Measurements from ENCODE around the gene ANTKMT. TPM values are rescaled to one million over a fixed set of nuclear protein-coding genes. Genes with fewer than 3 reads are reported as not detected.

Gene ANTKMT
- polyA plus RNA-seq, 5 donors = 5.3 to 22.5 (median 10.8) TPM

DNA sequence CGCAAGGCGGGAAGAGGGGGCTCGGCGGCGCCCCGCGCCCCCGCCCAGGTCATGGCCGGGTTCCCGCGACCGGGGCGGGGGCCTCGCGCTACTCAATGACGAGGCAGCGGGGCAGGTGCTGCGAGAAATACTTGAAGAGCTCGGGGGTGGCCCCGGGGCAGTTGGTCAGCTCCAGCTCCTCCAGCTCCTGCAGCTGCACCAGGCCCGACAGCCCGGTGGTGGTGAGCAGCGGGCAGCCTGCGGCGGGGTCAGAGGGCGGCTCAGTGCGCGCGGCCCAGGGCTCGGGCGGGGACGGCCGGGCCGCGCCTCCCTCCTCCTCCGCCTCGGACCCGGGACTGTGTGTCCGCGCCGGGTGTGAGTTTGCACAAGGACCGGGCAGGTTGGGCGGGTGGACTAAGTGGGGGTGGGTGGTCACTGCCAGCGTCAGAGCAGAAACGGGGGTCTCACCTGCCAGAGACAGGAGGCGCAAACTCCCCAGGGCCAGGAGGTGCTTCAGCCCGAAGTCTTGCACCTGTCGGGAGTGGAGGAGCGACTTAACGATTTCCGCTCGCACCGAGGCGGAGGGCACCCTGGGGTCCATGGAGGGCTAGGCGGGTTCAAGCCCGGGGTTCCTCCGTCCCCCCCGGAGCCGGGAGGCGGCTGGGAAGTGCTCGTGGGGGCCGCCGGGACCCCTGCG is 26.6 kb upstream of the ANTKMT start:
- no peak for DNase-seq

DNA sequence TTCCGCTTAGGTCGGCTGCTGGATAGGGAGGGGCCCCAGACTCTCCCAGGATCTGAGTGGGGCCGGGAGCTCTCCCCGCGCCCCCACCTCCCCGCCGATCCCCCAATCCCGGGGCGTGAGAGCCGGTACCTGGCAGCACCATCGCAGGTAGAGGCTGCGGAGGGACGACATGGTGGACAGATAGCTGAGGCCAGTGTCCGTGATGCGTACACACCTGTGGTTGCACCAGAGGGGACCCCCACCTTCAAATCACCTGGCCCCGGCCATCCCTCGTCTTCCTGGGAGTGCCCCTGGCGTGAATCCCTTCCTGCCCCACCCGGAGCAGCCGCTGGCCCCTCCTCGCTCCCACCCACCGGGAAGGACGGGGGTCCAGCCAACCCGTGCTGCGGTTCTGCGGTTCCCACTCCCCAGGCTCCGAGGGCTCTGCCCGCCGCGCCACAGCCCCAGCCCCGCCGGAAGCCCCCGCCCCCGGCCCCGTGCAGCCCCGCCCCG is 26.0 kb upstream of the ANTKMT start:
- no peak for DNase-seq

DNA sequence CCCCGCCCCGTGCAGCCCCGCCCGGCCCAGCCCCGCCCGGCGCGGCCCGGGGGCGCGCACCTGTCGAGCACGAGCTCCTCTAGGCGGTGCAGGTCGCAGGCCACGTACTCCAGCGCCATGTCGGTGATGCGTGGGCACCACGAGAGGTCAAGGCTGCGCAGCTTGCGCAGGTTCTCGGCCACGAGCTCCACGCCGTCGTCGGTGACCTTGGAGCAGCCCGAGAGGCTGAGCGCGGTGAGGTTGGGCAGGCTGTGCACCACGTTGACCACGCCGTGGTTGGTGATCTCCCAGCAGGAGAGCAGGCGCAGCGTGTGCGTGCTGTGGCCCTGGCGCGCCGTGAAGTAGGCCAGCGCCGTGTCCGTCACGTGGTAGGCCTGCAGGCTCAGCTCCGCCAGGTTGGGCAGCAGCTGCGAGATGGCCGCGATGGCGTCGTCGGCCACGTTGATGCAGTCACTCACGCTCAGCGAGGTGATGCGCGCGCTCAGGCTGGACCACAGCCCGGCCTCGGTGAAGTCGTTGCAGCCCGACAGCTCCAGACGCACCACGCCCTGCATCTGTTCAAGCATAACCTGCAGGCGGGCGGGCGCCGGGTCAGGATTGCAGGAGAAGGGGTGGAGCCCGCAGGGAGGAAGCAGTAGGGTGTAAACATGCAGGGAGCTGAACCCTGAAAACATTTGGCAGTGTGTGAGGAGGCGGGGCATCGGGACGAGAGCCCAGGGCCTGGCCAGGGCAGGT is 25.4 kb upstream of the ANTKMT start:
- DNase-seq = no peak

DNA sequence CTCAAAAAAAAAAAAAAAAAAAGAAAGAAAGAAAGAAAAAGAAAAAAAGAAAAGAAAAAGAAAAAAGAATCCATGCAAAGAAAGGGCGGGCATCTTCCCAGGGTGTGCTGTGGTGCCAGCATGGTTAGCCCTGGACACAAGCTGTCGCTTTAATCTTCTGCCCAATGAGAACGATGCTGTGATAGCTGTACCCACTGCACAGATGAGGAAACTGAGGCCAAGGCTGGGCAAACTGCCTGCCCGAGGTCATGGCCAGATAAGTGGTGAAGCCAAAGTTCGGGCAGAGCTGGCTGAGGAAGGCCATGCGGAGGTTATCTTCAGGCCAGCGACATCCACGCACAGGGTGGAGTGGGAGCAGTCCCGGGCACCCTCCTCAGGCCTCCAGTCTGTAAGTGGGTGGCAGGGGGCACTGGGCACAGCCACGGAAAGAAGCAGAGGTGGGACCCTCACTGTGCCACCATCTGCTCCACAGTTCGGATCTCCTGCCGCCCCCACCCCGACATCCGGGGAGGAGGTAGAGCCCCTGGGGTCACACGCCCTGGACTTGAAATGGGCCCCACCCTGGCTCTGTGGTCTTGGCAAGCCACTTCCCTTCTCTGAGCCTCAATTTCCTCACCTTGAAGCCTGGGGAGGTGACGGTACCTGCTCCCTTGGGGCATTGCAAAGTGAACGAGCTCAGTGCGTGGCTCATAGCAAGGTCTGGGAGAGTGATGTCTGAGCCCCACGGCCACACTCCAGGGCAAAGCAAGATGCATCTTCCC is 21.9 kb upstream of the ANTKMT start:
- DNase-seq = no peak

DNA sequence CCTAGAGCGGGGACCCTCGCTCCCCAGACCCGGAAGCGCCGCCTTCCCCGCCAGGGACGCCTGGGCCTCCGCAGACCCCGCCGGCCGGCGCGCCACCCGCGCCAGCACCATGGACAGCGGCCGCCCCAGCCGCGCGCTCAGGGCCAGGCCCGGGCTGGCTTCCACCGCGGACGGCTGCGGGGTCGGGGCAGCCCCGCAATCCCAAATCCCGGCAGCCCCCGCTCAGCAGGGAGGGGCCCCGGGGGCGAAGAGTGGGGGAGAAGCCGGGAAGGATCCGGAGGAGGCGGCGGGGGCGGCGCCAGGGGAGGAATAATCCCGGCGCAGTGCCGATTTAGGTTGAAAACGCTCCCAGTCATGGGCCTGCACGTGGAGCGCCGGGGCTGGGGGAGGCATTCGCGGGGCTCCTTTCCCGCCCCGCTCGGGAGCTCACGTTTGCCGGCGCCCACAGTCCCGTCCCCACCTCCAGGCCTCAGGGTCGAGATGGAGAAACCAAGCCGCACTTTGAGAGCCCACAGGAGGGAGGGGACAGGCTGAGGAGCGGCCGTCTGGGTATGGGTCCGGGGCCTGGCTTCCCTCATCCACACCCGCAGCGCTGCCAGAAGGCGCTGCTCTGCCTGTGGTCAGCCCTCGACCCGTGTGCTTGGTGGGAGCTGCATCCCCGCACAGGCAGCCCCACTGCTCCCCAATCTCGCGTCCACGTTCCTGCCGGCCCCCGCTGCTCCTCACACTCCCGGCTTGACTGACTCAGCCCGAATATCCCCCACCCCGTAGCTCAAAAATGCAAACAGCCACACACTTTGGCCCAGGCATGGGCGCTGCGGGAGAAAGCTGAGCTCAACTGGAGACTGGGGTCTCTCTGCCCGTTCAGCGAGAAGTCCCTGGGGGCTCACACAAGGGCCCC is 20.0 kb upstream of the ANTKMT start:
- DNase-seq = no peak

DNA sequence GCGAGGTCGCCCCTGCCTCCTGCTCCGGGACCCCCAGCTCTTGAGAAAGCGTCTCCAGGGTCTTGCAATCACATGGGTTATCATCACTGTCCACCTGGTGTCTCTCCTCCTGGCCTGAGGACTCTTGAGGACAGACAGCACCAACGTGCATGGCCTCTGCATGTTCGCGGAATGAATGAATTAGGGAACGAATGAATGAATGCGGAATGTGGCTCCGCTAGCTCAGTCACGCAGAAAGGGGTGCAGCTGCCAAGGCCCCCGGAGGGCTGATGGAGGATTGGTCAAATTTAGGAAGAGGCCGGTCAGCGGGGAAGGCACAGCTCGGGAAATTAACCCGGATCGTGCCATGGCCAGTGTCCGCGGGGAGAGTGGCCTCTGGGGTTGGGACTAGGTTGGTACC is 18.6 kb upstream of the ANTKMT start:
- no peak for DNase-seq

DNA sequence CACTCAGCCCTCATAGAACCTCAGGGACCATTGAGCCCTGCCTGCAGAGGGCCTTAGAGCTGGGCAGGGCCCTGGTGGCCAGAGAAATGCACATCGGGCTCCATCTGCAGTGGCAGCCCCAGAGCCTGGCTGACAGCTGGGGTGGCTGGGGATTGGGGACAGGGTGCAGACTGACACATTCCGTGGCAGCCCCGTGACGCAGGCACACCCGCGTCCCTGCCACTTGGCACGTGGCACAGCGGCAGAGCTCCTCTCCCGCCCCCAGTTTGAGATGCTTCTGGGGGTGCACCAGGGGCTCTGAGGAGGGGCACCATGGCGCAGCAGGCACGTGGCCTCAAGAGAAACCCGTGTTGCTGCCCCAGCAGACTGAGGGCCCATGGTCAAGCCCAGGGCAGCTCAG is 17.5 kb upstream of the ANTKMT start:
- DNase-seq = no peak

DNA sequence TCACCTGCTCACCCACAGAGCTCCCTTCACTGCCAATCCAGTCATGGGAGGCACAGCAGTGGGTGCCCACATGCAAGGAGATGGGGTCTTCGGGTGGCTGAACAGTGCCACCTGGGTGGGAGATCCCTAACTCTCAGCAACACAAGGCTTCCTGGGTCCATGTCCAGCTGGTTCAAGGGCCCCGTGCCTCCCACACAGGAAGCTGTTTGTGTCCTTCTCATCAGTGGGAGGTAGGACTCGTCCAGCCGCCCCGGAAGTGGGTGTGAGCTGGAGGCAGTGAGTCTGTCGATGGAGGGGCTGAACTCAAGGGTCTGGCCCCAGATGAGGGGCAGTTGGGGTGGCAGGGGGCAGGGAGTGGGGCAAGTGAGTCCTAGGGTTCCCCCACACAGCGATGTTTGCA is 16.9 kb upstream of the ANTKMT start:
- no peak for DNase-seq

DNA sequence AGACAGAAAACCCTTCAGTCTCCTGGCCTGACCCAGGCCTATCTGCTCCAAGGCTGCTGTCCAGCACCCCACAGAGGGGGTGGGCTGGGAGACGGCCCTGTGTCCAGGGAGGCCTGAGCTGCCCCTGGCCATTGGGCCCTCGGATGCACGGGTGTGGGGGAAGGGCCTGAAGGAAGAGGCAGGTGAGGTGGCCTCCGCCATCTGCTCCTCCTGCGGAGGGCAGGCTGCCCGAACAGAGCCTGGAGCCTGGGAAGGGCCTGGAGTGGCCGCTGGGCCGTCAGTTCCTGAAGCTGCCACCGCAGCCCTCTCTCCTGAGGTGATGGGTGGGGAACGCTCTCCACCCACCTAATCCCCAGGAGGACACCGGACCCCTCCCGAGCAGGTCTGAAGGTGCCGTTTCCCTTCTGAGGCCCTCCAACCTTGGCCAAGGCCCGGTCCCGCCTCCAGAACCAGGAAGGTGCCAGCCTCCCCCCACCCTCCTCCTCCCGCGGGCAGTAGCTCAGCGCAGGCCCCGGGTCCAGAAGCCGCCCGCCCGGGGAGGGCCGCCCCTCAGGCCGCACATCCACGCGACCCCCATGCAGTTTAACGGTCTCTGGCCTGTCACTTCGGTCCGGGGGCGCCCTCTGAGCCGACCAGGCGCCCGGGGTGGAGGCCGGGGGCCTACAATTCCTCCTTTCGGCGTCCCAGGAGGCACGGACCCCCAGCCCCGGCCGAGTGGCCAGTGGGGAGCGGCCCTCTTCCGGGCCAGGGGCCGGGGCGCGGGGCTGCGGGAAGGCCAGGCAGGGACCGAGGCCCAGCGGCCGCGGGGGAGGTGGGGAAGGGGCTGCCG is 16.2 kb upstream of the ANTKMT start:
- no peak for DNase-seq

DNA sequence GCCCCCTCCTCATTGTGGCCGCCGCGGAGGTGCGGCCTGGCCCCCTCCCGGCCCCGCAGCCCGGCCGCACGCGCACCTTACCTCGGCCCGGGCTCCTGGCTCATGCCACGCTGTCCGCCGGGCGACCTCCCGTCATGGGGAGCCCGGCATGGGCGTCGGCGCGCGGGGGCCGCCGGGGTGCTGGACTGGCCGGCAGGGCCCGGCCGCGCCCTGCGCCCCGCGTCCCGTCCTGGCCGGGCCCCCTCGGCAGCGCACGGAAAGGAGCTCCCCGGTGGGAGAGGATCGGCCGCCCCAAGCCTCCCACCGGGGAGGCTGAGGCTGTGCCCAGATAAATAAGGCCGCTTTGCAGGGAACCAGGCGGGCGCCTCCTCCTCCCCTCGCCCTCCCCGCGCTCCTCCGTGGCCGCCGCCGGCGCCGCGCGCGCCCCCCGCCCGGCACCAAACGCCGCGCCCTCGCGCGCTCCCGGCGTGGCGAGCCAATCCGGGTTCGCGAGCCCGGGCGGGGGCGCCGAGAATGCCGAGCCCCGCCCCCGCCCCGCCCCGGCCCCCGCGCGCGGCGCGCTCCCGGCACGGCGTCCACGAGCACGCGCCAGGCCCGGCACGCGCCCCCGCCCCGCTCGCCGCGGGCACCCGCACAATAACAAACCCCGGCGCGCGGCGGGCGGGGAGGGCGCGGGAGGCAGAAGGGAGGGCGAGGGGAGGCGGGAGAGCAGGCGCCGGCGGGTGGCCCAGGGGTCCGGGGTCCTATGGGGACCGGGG is 15.3 kb upstream of the ANTKMT start, which contains the start of gene FBXL16:
TSS of gene FBXL16 (minus strand) at position 371 of the 758 bp plus-strand sequence. CDS start 8,396 bp downstream, outside the sequence.
- DNase-seq = no peak

DNA sequence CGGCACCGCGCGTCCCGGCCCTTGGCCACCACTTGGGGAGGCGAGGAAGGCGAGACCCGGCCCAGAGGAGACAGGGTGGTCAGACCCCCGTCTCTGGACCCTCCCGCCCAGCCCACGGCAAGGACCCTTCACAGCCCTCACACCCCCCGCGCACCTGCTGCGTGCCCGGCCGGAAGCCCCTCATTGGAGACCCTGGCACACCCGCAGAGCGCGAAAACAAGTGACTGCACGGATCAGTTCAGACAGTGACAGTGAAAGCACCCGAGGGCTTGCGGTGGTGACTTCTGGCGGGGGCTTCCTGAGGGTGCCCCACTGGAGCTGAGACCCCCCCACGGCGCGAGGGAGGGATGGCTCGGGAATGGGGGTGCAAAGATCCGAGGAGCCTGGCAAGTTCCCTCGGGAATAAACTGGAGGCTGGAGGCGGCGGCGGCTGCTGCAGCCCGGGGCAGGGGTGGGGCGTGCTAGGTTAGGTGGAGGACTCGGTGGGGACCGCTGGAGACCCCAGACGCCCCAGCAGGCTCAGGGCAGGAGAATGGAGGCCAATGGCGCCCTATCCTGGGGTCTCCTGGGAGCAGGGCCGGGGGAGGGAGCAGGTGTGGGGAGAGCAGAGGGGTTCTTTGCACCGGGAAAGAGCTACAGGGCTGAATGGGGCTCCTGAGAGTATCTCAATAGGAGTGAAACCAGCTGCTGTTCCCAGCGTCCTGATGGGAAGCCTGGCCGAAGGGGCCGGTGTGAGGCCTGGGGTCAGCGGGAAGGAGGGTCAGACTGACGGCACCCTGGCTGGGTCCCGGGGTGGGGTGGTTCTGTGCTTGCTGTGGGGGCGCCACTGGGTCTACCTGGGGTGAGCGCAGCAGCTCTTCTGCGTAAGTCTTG is 14.5 kb upstream of the ANTKMT start:
- DNase-seq = no peak

DNA sequence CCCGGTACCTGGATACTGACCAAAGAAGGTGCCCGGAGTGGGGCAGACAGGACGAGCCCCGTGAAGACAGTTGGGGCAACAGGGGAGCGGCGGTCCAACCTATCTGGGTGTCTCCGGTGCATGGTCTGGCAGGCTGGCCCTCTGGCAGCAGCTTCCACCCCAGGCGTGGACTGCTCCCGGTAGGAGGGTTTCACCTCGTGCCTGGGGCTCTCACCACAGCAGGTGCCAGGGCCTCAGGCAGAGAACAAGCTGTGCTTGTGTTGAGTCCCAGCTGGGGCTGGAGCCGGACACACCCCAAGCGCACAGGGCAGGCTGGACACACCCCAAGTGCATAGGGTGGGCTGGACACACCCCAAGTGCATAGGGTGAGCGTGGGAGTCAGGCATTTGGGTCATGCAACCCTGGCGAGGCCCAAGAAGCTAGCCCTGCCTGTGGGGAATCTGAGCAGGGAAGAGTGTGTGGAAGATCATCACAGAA is 13.8 kb upstream of the ANTKMT start:
- DNase-seq = no peak

DNA sequence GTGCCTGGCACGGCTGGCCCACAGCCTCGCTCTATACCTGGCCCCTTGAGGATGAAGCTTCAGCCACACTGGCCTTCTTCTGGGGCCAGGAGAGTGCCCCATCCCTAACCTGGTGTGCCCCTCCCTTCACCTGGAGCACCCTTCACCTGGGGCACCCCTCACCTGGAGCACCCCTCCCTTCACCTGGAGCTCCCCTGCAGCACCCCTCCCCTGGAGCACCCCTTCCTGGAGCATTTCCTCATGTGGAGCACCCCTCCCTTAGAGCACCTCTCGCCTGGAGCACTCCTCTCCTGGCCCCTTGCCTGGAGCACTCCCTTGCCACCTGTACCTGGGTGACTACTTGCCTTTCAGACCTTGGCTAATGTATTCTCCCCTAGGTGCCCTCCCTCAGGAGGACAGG is 12.9 kb upstream of the ANTKMT start:
- no peak for DNase-seq

DNA sequence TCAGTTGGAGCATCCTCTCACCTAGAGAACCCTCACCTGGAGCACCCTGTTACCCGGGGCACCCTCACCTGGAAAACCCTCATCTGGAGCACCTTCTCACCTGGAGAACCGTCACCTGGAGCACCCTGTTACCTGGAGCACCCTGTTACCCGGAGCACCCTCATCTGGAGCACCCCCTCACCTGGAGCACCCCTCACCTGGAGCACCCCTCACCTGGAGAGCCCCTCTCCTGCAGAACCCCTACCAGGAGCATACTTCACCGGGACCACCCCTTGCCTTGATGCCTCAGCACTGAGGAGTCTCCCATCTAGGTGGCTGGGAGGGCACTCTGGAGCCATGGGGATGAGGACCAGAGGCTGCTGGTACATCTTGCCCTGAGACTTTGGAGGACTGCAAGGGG is 12.0 kb upstream of the ANTKMT start:
- DNase-seq = no peak

DNA sequence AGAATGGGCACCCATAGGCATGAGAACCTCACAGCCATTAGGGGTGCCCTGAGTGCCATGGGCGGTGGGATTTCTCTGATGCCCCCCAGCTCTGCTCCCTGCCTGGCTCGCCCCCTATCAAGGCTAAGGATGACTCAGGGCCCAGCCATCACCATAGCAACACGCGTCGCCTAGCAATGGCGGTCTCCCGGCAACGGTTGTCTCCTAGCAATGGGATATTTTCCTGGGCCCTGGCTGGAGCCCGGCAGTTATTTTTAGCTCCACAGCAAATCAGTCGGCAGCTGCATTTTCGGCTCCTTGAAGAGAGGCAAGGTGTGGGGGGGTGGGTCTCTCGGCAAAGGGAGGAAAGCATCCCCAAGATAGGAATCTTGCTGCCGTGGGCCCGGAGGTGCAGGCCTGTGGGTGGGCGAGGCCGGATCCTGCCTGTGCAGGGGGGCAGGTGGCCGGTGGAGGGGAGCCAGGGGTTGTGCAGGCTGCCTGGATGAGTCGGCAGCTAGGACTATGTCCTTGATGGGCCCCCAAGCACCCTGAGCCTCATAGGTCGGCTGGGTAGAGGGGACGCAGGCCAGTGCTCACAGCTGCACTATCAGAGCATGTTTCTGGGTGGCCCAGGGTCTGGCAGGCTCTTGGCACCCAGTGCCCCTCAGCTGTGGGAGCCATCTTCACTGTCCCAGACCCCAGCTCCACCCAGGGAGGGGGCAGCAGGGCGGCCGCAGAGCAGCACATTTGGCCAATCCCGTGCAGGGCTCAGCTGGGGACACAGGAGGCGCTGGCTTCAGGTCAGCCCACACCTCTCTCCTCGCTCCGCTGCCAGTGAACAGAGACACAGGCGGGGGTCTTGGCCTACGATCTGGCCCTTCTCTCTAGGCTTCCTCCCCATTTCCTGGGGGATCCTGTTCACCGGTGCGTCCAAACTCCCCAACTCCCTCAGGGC is 11.1 kb upstream of the ANTKMT start:
- no peak for DNase-seq

DNA sequence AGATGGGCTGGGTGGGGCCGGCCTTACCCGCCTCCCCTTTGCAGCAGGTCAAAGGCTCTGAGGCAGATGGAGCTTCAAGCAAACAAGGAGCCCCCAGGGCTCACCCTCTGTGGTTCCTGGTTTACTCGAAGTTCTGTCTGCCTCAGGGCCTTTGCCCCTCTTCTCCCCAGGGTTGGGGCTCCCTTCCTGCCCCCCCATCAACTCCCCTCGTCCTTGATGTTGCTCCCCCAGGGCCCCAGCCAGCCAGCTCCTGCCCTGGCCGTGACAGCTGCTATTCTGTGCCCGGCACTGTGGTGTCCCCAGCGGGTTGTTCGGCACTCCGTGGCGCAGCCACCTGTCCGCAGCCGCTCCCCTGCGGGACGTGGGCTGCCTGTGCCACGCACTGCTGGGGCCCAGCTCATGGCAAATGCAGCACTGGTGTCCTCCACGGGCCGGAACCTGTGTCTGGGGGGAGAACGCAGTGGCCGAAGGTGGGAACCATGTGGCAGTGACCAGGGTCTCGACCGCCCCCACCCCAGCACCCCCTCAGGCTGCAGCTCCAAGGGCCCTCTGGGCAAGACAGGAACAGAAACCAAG is 10.4 kb upstream of the ANTKMT start:
- DNase-seq = no peak

DNA sequence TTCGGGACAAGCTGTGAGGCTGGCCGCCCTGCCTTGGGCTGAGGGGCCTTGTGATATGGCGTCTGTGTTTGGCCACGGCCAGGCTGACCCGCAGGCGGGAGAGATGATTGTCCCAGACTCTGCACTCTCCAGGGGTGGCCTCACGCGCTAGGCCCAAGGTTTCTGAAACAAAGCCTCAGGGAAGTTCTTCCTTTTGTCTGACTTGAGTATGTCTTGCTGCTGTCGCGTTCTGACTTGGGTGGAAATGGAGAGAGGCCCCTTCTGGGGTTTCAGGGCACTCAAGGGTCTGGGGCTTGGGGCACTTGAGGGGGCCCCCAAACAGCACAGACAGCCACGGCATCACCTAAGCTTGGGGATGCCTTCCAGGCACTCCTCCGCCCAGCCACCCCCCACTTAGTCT is 9.9 kb upstream of the ANTKMT start:
- DNase-seq = no peak

All from right lung (tissue), 5 donors.